HPDE6-E6E7 (cell line): ENCODE data around the gene PPTC7.
"Not testable (repeated sequence)": the region's sequence is repeated elsewhere in the genome, so short reads cannot be mapped to it uniquely, and the experiment has no call there.

ENCODE experiments used
- DNase-seq: peaks from one replicate; pipeline ENCODE4 v3.0.0; 2011; ENCODE audit warnings: missing footprints; ENCODE audit errors: extremely low spot score

Gene PPTC7

DNA sequence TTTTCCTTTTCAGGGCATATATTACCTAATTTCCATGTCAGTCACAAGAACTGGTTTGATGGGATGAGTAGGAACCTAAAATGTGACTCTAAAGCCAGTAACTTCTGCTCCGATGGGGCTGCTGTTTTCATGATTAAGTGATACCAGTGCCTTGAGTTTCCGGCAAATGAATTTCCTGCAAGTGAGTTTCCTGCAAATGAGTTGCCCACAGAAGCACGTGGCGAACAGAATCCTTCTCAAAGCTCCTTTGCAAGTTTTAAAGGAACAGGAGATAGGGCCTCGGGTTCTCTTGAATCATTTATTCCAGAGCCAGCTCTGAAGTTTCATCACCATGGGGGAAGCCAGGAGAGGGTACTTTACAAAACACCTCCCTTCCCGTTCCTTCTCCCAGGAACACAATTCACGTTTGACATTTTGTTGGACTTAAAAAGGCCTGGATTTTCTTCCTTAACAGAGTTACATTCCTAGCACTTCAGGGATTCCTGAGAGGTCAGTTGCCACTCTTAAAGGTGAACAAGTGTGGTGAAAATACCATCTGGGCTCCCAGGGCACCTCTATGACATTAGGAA, 2.2 kb upstream of the PPTC7 start:
- DNase-seq = no peak

DNA sequence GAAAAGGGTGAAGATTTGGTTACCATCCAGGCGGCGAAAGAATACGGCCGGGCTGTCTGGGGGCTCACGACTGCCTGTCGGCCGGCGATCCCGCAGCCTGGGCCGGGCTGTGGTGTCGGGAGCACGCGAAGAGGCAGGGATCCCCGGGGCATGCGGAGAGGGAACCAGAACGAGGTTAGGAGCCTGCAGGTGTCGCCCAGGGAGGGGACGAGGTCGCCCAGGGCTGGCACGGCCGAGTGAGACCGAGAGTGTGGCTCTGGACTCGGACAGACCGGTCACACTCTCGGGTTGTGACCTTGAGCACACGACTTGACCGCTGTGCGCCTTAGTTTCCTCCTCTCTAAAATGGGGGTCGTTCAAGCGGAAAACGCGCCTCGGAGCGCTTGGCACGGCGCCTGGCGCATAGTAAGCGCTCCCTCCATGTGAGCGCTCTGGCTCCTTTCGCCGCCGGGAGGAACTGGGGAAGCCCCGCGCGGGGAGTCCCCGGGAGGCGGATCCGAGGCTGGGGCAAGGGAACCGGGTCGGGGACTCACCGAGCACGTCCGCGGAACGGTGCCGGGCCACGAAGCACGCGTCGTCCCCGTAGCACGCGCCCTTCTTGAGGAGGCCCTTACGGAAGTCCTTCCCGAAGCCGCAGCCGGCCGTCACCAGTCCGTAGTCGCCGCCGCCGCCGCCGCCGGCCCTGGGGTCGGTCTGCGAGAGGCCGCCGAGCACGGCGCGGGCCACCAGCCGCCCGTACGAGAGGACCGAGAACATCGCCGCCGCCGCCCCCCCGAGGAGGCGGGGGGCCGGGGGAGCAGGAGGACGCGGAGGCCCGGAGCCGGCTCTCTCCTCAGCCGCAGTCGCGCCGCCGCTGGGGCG, 612 bp downstream of the PPTC7 start:
- no peak for DNase-seq

DNA sequence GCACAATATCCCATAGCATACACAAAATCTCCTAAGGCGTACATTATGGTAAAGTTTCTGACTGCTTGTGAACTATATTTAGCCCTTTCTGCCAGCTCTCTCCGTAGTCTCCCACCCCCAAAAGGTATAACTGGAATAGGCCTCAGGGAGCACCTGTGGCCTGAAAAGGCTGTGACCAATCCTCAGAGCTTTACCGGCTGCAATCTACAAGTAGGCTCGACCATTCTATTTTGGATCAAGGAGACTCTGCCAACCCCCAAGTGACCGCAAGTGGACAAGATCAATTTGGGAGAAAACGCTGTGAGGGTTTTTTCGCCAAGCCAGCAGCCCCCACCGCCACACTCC, 1.2 kb downstream of the PPTC7 start:
- DNase-seq = no peak

- DNase-seq = no peak
Observed at GRCh38 chr12:110579535-110580253, 3.4 kb downstream of the PPTC7 start.

GRCh38 chr12:110578694-110579534, 4.2 kb downstream of the PPTC7 start:
- DNase-seq = no peak

DNA sequence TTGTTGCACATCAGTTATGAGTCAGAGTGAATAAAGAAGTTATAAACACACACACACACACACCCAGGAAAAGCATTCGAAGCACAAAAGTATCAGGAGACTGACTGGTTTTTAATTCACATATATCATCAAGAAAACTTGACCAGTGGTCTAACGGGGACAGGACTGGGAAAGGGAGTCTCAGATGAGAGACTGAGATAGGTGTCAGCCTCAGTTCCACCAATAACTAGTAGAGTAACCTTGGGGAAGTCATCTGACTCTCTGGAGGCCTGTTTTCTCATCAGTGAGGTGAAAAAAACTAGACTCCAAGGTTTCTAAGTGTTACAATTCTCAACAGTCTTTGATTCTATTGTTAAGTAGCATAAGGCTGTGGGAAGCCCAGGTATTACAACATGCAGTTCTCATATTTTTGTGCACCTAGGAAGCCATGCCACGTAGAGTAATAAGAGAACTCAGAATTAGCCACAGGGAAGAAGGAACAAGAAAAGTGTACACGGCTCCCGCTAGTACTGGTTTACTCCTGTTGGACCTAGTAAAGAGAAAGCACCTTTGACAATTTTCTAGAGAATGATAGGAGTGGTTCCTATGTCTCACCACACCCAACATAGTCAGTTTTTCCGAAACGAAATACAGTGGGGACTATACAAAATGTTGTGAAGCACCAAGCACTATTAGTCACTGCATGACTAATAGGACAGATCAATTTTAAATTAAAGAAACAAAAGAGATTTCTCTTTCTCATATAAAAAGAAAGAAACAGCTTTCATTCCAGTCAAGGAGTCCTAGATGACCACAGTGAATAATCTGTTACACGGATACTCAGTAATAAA, 5.0 kb downstream of the PPTC7 start:
- no peak for DNase-seq

DNA sequence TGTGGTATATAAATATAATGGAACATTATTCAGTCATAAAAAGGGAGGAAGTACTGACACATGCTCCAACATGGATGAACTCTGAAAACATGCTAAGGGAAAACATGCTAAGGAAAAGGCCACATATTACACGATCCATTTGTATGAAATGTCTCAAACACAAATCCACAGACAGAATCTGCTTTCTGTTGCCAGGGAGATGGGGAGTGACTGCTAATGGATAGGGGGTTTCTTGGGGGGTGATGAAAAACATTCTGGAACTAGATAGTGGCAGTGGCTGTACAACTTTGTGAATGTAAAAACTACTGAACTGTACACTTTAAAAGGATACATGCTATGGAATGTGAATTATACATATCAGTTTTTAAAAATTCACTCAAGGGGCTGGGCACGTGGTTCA, 6.6 kb downstream of the PPTC7 start:
- DNase-seq = no peak

- no peak for DNase-seq
Observed at GRCh38 chr12:110575326-110575725, 7.8 kb downstream of the PPTC7 start.

GRCh38 chr12:110574717-110575230, 8.3 kb downstream of the PPTC7 start:
- not testable (repeated sequence) for DNase-seq

DNA sequence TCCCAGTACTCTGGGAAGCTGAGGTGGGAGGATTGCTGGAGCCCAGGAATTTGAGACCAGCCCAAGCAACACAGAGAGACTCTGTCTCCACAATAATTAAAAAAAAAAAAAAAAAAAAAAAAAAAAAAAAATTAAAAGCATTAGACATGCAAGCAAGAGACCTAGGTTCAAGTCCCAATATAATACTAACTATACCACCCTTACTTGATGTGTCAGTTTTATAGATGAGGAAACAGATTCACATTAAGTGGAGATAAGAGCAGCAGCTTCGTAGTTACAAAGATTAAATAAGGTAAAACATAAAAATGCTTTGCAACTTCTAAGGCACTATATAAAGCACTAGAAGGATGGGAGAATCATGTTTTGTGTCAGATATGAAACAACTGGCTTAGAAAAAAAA, 9.1 kb downstream of the PPTC7 start:
- DNase-seq = no peak

DNA sequence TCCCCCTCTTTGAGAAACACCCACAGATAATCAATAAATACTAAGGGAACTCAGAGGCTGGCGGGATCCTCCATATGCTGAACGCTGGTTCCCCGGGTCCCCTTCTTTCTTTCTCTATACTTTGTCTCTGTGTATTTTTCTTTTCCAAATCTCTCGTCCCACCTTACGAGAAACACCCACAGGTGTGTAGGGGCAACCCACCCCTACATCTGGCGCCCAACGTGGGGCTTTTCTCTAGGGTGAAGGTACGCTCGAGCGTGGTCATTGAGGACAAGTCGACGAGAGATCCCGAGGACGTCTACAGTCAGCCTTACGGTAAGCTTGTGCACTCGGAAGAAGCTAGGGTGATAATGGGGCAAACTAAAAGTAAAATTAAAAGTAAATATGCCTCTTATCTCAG, 12.3 kb downstream of the PPTC7 start:
- not testable (repeated sequence) for DNase-seq

GRCh38 chr12:110569838-110570237, 13.3 kb downstream of the PPTC7 start:
- not testable (repeated sequence) for DNase-seq

DNA sequence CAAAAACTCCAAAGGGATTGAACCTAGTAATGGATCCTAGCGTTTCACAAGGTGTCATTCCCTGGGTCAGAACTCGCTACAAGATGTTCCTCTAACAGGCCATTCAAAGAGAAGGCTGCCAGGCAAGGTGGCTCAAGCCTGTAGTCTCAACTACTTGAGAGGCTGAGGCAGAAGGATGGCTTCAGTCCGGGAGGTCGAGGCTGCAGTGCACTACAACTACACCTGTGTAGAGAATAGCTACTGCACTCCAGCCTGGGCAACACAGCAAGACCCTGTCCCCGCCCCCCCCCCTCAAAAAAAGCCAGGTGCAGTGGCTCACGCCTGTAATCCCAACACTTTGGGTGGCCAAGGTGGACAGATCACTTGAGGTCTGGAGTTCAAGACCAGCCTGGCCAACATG, 14.4 kb downstream of the PPTC7 start:
- no peak for DNase-seq

- no peak for DNase-seq
Observed at GRCh38 chr12:110566993-110567392, 16.1 kb downstream of the PPTC7 start.

DNA sequence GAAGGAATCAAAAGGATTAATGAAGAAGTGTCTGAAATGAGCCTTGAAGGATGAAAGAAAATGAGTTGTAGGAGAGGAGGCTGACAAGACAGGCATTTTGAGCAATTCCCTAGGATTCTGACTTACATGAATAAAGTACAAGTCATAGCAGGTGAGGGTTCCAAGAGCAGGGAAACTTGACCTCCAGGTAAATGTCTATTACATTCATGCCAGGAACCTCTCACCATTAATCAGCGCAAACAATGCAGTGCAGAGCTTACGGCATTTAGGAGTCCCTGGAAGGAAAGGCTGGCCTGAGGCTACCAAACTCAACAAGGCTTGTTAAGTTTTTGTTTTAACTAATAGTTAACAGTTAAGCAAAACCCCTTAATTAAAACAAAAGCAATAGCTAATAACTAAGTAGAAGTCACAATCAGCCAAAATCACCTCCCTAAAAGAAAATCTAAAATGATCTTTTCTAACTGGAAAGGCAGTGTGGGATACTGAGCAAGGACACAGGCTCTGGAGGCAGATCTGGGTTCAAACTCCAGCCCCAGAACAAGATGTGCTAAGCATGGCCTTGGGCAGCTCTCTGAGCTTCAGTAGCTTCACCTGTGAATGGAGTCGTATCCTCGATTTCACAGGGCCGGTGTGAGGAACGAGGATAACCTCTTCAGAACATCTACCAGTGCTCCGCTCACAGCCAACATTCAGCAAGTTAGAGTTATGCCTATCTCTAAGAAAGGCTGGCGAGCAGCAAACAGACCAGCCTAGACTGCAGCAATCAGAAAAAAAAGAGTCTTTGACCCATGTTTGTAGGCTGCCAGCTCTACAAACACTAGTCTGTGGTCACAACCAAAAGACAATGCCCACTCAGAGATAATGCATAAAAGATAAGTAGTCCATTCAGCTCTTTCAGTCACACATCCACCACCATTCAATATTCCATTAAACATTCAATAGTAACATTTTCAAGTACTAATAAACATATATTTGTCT, 16.9 kb downstream of the PPTC7 start:
- peak; percentile 61 for DNase-seq

DNA sequence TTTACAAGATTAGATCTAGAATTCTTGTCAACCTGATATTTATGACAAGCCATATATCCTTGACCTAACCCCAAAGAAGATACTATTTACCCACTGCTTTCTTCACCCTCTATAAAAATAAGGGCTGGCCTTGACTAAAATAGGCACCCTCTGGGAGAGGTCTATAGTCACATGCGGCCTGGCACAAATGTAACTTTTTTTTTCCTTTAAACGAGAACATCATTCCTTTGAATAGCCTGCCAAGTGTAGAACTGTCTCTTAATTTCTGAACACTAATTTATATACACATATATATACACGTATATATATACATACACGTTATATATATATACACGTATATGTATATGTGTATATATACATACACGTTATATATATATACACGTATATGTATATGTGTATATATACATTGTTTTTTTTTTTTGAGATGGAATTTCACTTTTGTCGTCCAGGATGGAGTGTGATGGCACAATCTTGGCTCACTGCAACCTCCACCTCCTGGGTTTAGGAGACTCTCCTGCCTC, 18.6 kb downstream of the PPTC7 start:
- no peak for DNase-seq

DNA sequence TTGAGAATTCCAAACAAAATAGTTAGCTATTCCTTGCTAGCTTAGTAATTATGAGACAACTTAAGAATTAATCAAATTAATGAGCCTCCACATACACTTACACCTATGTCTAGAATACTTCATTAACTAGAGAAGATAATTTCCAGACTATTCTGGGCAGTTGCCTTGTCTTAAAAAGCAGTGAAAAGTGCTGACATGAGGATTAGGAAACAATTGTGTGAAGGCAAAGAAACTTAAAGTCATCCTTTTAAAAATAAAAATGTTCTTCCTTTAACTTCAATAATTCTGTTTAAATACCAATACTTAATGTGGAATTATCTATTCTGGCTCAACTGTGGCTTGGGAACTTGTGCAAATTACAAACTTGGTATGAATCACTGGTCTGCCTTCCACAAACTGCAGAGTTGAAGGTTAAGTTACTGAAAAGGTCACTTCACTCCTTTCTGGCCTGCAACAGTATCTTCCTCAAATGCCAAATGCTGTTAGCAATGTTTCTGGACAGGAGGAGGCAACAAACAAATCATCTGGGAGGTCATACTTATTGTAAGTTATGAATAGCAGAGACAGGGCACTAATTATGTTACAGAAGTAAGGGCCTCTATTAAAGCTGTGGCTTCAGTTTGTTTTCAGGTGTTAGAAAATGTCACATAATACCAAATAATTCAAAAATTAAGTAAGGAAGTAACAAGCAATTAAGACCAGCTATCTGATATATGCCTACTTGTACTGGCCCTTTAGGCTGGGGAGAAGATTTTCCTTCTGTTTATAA, 19.2 kb downstream of the PPTC7 start:
- no peak for DNase-seq

DNA sequence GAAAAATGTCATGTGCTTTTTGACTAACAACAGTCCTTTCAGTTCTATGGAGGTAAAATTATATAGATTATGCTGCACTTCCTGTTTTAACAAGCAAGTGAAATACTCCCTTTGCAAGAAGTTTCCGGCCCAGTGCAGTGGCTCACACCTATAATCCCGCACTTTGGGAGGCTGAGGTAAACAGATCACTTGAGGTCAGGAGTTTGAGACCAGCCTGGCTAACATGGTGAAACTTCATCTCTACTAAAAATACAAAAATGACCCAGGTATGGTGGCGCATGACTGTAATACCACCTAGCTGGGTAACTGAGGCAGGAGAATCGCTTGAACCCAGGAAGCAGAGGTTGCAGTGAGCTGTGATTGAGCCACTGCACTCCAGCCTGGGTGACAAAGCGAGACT, 20.7 kb downstream of the PPTC7 start:
- DNase-seq = not testable (repeated sequence)
